ENCODE data around the gene ARHGEF19.
"Not testable (repeated sequence)": the region's sequence is repeated elsewhere in the genome, so short reads cannot be mapped to it uniquely, and the experiment has no call there.

The ARHGEF19 gene

GRCh38 chr1:16163608-16164212 is 48.7 kb downstream of the ARHGEF19 start:
- DNase-seq = not testable (repeated sequence)

GRCh38 chr1:16162163-16162822 is 50.2 kb downstream of the ARHGEF19 start:
- DNase-seq = peak; percentile 43

- DNase-seq = no peak
Measured at GRCh38 chr1:16161717-16162116, 50.7 kb downstream of the ARHGEF19 start.

GRCh38 chr1:16158993-16159831 is 53.2 kb downstream of the ARHGEF19 start:
- DNase-seq = no peak

GRCh38 chr1:16158025-16158424 is 54.4 kb downstream of the ARHGEF19 start:
- DNase-seq = no peak

GRCh38 chr1:16156848-16157495 is 55.5 kb downstream of the ARHGEF19 start:
- no peak for DNase-seq

- no peak for DNase-seq
Measured at GRCh38 chr1:16155537-16156410, 56.7 kb downstream of the ARHGEF19 start, which contains the start of gene EPHA2. TSS of gene EPHA2 (minus strand) at chr1:16156069. CDS start at chr1:16155932, 137 bp downstream.

GRCh38 chr1:16153999-16154673 is 58.3 kb downstream of the ARHGEF19 start:
- DNase-seq = no peak

- no peak for DNase-seq
Measured at GRCh38 chr1:16153096-16153998, 59.1 kb downstream of the ARHGEF19 start.

GRCh38 chr1:16152481-16153087 is 59.9 kb downstream of the ARHGEF19 start:
- no peak for DNase-seq

GRCh38 chr1:16151995-16152384 is 60.5 kb downstream of the ARHGEF19 start:
- no peak for DNase-seq

- DNase-seq = no peak
Measured at GRCh38 chr1:16151196-16151994, 61.1 kb downstream of the ARHGEF19 start.

- no peak for DNase-seq
Measured at GRCh38 chr1:16150508-16150907, 61.9 kb downstream of the ARHGEF19 start.

- DNase-seq = no peak
Measured at GRCh38 chr1:16149702-16150488, 62.6 kb downstream of the ARHGEF19 start.

GRCh38 chr1:16149146-16149545 is 63.3 kb downstream of the ARHGEF19 start:
- no peak for DNase-seq

GRCh38 chr1:16148329-16149092 is 63.9 kb downstream of the ARHGEF19 start:
- no peak for DNase-seq
